Measurements from ENCODE around the gene SERPINB10.

The SERPINB10 gene

DNA sequence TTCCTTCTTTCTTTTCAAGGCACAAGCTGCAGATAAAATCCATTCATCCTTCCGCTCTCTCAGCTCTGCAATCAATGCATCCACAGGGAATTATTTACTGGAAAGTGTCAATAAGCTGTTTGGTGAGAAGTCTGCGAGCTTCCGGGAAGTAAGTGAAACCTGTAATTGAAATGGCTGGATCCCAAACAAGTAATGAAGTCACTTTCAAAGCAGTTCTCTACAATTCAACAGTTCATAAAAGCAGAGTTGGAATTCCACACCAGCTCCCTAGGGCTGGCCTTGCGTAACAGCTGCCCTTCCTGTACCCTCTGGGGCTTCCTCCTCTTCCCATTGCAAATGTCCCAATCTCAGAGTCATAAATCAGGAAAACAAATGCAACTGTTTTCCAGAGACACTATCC, 10.7 kb upstream of the SERPINB10 start:
- peak overlapping the region; percentile 85 for H3K27ac ChIP-seq (replicated peaks)
- TF ChIP-seq, protein P1, sequence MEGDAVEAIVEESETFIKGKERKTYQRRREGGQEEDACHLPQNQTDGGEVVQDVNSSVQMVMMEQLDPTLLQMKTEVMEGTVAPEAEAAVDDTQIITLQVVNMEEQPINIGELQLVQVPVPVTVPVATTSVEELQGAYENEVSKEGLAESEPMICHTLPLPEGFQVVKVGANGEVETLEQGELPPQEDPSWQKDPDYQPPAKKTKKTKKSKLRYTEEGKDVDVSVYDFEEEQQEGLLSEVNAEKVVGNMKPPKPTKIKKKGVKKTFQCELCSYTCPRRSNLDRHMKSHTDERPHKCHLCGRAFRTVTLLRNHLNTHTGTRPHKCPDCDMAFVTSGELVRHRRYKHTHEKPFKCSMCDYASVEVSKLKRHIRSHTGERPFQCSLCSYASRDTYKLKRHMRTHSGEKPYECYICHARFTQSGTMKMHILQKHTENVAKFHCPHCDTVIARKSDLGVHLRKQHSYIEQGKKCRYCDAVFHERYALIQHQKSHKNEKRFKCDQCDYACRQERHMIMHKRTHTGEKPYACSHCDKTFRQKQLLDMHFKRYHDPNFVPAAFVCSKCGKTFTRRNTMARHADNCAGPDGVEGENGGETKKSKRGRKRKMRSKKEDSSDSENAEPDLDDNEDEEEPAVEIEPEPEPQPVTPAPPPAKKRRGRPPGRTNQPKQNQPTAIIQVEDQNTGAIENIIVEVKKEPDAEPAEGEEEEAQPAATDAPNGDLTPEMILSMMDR (IDR thresholded peaks at IDR 0.05; ENCODE audit: insufficient read depth, low read length) = no peak
- TF ChIP-seq POLR2AphosphoS5 (IDR thresholded peaks at IDR 0.05; ENCODE audit: low read depth) (no peak), GABPA (IDR thresholded peaks at IDR 0.05; ENCODE audit: low read depth) (no peak), SPI1 (IDR thresholded peaks at IDR 0.05; ENCODE audit: borderline replicate concordance, low read depth) (no peak), REST (IDR thresholded peaks at IDR 0.05; ENCODE audit: insufficient replicate concordance, low read depth) (no peak)
- no peak for DNase-seq (ENCODE audit: low read depth in 1 of 2, low spot score in 1 of 2)
- no peak overlapping the region for H3K4me3 ChIP-seq (replicated peaks; ENCODE audit: insufficient read depth, low read length)
- H3K27me3 ChIP-seq (ENCODE audit: insufficient read depth, poor library complexity, severe bottlenecking) = no peaks in the 10 kb centered on the region

DNA sequence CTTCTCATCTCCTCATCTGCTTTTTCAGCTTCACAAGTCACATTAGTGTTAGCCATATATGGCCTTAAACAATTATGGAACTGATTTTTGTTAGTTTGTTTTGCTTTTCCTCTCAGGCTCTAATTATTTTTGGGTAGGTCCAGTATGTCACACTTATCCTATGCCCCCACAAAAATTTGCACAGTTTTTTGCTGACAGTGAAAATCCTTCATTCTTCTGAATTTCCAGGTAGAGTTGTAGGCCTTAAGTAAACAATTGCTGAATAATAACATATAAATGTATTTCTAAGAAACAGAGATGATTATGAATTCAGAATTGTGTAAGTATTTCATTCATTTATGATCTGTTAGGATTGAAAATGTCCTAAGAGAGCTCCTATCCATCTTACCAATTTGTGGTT, 8.6 kb upstream of the SERPINB10 start:
- no peak for DNase-seq (ENCODE audit: low read depth in 1 of 2, low spot score in 1 of 2)
- Histone ChIP-seq H3K27me3 (ENCODE audit: insufficient read depth, poor library complexity, severe bottlenecking) (no peaks in the 10 kb centered on the region), H3K27ac (replicated peaks) (no peak overlapping the region), H3K4me3 (replicated peaks; ENCODE audit: insufficient read depth, low read length) (no peak overlapping the region)
- TF ChIP-seq SPI1 (IDR thresholded peaks at IDR 0.05; ENCODE audit: borderline replicate concordance, low read depth) = no peak
- TF ChIP-seq REST (IDR thresholded peaks at IDR 0.05; ENCODE audit: insufficient replicate concordance, low read depth) = no peak
- TF ChIP-seq GABPA (IDR thresholded peaks at IDR 0.05; ENCODE audit: low read depth) = no peak
- TF ChIP-seq POLR2AphosphoS5 (IDR thresholded peaks at IDR 0.05; ENCODE audit: low read depth) = no peak
- TF ChIP-seq, protein P1 (IDR thresholded peaks at IDR 0.05; ENCODE audit: insufficient read depth, low read length) = no peak

DNA sequence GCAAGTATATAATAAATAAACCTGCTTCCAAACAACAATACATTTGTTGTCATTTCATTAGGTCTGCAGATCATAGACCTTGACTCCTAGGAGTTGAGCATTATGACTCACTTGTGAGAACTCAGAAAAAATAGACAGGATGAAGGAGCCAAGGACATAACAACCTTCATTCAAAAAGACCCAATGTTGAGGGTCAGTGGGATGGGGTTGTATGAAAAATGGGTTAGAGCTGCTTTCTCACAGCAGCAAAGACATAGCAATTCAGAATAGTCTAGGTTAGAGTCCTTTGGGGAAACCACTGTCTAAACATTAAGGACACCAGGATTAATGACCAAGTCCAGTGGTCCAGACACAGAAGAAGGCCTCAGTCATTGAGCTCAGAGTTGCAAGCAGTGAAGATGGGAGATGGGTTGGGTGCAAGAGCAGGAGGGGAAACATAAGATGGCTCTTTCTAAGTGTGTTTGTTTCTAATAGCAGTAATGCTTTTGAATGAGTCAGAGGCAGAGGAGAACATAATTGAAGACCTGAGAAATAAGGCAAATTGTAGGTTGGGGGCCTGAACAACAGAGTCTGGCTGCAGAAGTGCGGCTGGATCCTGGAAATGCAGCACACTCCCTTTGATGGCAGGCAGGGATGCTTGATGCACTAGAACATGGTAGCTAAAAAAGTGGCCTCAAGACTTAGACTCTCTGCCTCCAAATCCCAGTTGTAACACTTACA, 3.7 kb upstream of the SERPINB10 start:
- no peaks in the 10 kb centered on the region for H3K27me3 ChIP-seq (ENCODE audit: insufficient read depth, poor library complexity, severe bottlenecking)
- H3K27ac ChIP-seq (replicated peaks) = no peak overlapping the region
- H3K4me3 ChIP-seq (replicated peaks; ENCODE audit: insufficient read depth, low read length) = no peak overlapping the region
- no peak for DNase-seq (ENCODE audit: low read depth in 1 of 2, low spot score in 1 of 2)
- no peak for TF ChIP-seq REST (IDR thresholded peaks at IDR 0.05; ENCODE audit: insufficient replicate concordance, low read depth)
- no peak for TF ChIP-seq POLR2AphosphoS5 (IDR thresholded peaks at IDR 0.05; ENCODE audit: low read depth)
- TF ChIP-seq SPI1 (IDR thresholded peaks at IDR 0.05; ENCODE audit: borderline replicate concordance, low read depth) = no peak
- TF ChIP-seq, protein P1 (IDR thresholded peaks at IDR 0.05; ENCODE audit: insufficient read depth, low read length) = no peak
- TF ChIP-seq GABPA (IDR thresholded peaks at IDR 0.05; ENCODE audit: low read depth) = no peak

Data from HL-60 (cell line).